ENCODE results near the gene HOXB2.

- TF ChIP-seq EZH2 (IDR thresholded peaks at IDR 0.05): no peak
- TF ChIP-seq POLR2AphosphoS5 (IDR thresholded peaks at IDR 0.05; ENCODE audit: borderline replicate concordance, low read depth, low read length): no peak
- no peak for TF ChIP-seq FOXP2 (optimal IDR thresholded peaks at IDR 0.05; ENCODE audit: control extremely low read depth, extremely low read length, insufficient read depth)
Observed at GRCh38 chr17:48588074-48588415, 43.1 kb upstream of the HOXB2 start.
